ENCODE data around the gene VWC2. TPM values are rescaled to one million over a fixed set of nuclear protein-coding genes. Genes with fewer than 3 reads are reported as not detected.

The VWC2 gene
- total RNA-seq, 1 donor from 2014 or later: not detected

GRCh38 chr7:49850921-49851613 is 77.6 kb downstream of the VWC2 start:
- intact Hi-C loops (cut with micrococcal nuclease): loop anchor here (5.0 kb wide), 1 partner anchor 849 kb away; no protein-coding TSS in a partner anchor

DNA sequence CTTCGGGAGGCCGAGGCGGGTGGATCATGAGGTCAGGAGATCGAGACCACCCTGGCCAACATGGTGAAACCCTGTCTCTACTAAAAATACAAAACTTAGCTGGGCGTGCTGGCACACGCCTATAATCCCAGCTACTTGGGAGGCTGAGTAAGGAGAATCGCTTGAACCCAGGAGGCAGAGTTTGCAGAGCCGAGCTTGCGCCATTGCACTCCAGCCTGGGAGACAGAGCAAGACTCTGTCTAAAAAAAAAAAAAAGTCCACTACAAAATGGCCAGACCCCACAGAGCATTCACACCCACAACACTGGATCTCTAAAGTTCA is 78.1 kb downstream of the VWC2 start:
- intact Hi-C loops (cut with micrococcal nuclease): loop anchor here (5.0 kb wide), 1 partner anchor 849 kb away; no protein-coding TSS in a partner anchor

DNA sequence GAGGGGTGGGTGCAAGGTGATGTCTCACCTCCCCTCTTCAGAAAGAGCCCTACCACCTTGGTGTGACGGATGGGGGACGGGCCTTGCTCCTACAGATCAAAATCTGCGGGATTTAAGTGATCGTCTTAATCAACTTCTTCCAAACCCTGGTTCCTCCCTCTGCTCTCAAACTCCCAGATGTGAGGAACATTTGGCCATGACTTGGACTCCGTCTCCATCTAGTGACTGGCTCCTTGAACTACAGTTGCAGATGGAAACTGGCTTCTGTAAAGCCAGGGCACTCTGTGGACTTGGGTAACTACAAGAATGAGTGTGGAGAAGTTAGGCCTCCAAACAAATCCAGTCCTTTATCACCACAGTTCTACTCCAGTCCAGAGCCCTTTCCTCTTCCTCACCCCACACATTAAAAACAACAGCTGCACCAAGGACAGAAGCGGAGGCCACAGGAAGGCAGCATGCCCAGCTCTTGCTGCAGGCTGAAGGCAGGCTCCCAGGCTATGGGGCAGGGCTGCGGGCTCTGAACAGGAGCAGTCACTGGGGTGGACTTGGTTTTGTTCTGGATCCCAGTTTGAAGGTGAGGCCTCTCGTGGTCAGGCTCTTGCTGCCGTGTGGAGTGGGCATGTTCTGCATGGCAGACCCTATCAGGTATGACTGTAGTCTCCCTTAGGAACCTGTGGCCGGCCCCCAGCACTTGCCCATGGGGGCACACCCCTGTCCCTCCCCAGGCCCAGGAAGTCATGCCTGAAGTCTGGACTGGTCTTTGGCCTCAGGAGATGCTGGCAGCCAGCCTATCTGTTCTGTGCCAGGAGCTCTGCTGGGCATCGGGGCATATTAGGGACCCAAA is 79.4 kb downstream of the VWC2 start:
- intact Hi-C loops (cut with micrococcal nuclease): loop anchor here (1.0 to 5.0 kb wide), 2 partner anchors 851 to 1554 kb away; no protein-coding TSS in a partner anchor

GRCh38 chr7:49855281-49855980 is 82.0 kb downstream of the VWC2 start:
- intact Hi-C loops (cut with micrococcal nuclease): no loop called here

GRCh38 chr7:49860293-49860692 is 86.9 kb downstream of the VWC2 start:
- intact Hi-C loops (cut with micrococcal nuclease): no loop called here

GRCh38 chr7:49866076-49866735 is 92.8 kb downstream of the VWC2 start:
- intact Hi-C loops (cut with micrococcal nuclease): no loop called here

- intact Hi-C loops (cut with micrococcal nuclease): no loop called here
These were observed 93.5 kb downstream of the VWC2 start for GRCh38 chr7:49866910-49867309.

- intact Hi-C loops (cut with micrococcal nuclease): no loop called here
These were observed 100.0 kb downstream of the VWC2 start for GRCh38 chr7:49873420-49873819.

GRCh38 chr7:49875336-49875735 is 101.9 kb downstream of the VWC2 start:
- intact Hi-C loops (cut with micrococcal nuclease): no loop called here

DNA sequence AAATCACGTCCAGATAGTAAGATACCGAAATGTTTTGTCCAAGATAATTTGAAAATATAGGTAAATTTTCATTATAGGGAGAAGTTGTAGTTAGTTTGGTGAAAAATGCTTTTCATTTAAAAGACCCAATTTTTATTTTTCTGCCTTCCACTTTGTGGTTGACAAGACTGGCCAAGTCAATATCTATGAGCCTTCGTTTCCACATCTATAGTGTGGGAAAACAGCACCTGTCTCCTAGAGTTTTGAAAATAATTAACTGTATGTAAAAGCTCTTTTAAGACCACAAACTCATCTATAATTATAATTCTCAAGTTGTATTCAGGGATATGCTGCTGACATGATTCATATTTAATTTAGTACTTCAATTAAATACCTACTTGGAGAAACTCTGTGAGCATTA is 102.8 kb downstream of the VWC2 start:
- intact Hi-C loops (cut with micrococcal nuclease): no loop called here

DNA sequence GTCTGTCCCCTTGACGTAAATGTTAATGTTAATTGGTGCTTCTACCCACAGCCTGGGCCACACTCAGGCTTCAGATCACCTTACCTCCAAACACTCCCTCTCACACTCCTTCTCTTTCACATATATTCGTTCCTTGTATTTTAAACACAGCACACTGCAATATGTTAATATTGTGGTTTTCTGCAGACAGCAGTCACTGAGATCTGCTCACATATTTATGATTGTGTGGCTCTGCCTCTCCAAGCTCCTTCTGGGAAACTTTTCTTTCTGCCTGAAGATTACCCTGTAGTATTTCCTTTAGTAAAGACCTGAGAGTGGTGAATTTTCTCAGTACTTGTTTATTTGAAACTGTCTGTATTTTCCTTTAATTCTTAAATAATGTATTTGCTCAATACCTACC is 104.7 kb downstream of the VWC2 start:
- intact Hi-C loops (cut with micrococcal nuclease): no loop called here

- intact Hi-C loops (cut with micrococcal nuclease): no loop called here
These were observed 105.2 kb downstream of the VWC2 start for GRCh38 chr7:49878627-49879026.

- intact Hi-C loops (cut with micrococcal nuclease): no loop called here
These were observed 110.5 kb downstream of the VWC2 start for GRCh38 chr7:49883933-49884332.

- intact Hi-C loops (cut with micrococcal nuclease): no loop called here
These were observed 112.3 kb downstream of the VWC2 start for GRCh38 chr7:49885593-49886285.

DNA sequence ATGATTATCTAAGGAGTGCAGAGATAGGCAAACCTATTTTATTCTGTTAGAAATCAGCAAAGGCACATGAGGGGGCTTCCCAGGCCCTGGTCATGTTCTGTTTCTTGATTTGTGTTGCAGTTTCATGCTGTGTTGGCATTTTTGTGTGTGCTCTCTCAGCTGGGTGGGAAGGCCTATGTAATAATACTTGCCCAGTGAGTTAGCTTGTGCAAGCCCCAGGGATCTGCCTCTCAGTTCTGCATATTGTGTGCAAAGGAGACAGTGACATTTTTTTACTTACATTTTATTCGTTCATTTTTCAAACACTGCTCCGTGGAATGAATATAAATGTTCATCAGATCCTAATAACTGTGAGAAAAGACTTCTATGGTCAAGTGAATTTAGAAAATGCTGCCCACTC is 119.0 kb downstream of the VWC2 start:
- intact Hi-C loops (cut with micrococcal nuclease): no loop called here

DNA sequence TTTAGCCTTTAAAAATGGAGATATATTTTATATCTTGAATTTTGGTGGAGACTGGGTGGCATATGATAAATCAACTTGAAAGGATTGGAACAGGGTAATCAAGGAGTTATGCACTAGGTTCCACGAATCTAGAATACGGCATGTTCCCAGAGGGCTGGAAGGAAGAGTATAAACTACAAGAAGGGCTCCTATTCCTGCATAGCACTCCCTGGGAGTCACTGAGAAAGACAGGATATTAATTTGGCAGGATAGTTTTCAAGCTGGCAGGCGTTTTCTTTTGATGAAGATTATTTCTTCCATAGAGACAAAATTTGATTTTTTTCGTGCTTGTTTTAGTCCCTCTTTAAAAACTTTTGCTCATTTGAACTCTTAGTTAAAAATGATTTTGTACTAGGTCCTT is 119.7 kb downstream of the VWC2 start:
- intact Hi-C loops (cut with micrococcal nuclease): no loop called here

DNA sequence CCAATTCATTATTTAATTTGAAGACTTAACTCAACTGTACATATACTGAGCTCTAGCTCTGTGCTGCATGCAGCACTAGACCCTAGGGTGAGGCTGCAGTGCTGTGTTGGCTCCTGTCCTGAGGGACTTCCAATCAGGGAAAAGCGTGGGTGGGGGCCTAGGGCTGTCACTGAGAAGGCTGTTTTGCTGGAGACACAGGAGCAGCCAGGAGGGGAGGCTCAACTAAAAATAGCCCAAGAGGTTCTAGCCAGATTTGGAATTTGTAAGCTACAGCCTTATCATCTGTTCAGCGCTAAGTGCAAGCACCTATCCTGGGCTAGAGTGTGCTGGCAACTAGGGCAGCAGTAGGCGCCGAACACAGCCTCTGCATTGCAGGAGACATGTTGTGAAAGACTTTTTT is 121.1 kb downstream of the VWC2 start:
- intact Hi-C loops (cut with micrococcal nuclease): no loop called here

DNA sequence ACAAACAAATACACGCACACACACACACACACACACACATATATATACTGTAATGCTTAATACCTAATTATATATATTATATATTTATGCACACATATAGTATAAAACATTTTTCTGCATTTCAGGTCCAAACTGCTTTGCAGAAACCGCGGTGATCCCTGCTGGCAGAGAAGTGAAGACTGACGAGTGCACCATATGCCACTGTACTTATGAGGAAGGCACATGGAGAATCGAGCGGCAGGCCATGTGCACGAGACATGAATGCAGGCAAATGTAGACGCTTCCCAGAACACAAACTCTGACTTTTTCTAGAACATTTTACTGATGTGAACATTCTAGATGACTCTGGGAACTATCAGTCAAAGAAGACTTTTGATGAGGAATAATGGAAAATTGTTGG is 138.5 kb downstream of the VWC2 start:
- intact Hi-C loops (cut with micrococcal nuclease): no loop called here

DNA sequence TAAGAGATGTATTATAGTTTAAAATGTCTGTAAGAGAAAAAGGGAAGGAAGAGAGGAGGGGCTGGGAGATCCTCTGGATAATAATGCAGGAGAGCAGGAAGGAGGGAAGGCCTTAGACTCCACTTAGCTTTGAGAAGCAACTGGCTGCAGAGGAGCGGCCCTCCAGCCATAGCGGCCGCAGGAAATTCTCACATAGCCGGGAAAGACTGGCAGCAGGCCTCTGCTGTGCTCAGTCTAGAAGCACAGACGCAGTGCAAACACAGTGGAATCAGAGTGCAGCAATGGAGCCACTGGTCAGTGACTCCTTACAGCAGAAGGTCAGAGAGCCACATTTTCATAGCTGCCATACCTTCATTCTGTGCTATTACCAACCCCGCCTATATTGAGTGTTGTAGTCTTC is 153.3 kb downstream of the VWC2 start:
- intact Hi-C loops (cut with micrococcal nuclease): no loop called here

DNA sequence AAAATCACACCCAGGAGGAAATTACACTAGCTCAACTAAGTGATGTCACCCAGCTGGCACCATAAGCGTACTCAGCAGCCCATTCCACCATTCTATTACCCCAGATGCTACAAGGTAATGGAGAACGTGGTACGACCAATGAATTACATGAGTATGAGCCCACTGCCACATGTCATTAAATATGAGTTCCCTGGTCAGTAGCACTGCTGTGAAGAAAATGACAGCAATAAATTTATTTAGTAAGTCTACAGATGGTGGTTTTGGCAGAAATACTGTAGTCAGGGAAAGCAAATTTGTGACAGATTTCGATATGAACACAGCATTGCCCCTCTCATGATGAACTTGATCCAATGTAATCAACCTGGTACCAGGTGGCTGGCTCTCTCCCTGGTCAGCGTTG is 154.2 kb downstream of the VWC2 start:
- intact Hi-C loops (cut with micrococcal nuclease): no loop called here

GRCh38 chr7:49928787-49929186 is 155.3 kb downstream of the VWC2 start:
- intact Hi-C loops (cut with micrococcal nuclease): no loop called here

Measured in T-helper 1 cell treated with Interleukin-12 subunit alpha and Interleukin-12 subunit beta and Interleukin-4 antibody, amounts not matched to agents 30 ng/mL and 1 ng/mL, for 36 hours (primary cell).